NCI-H2107 (cell line): Measurements from ENCODE around the gene SNED1.

Source experiments
- DNase-seq: peaks from one replicate; lab custom pipeline; 2025; lab: John Stamatoyannopoulos, UW

SNED1 gene

DNA sequence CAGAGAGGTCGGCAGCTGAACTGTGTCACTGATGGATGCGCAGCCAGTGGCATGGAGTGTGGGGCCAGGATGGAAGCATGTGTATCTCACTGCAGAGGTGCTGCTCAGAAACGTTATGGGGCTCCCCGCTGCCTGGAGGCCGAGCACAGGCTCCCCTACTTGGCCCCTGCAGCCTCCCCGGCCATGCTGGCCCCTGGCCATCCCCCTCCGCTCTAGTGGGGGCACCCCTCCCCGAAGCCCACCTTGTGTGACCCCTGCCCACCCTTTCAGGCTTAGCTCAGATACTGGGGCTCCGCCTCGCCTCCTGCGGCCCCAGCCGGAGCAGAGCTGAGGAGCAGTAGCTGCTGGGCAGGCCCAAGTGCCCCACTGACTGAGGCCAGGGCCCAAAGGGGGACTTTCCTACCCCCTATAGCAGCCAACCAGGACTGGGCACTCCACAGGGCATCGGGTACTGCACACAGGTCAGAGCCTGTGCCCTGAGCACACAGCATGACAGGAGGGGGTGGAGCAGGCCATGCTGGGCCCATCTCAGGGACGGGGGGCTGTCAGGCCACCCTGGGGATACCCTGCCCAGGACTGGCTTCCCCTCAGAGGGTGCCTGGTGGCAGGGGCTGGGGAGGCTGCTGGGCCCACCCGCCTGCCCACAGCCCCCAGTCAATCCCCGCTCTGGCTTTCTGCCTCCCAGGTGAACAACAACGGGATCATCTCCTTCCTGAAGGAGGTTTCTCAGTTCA lies 31.3 kb downstream of the SNED1 start:
- no peak for DNase-seq

DNA sequence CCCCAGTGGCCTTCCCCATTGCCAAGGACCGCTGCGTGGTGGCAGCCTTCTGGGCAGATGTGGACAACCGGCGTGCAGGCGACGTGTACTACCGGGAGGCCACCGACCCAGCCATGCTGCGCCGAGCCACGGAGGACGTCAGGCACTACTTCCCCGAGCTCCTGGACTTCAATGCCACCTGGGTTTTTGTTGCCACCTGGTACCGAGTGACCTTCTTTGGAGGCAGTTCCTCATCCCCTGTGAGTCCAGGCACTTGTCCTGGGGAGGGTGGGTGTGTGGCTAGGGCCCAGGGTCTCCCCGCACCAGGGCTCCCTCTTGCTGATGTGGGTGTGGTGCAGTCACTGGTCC lies 31.9 kb downstream of the SNED1 start:
- DNase-seq, result no peak

DNA sequence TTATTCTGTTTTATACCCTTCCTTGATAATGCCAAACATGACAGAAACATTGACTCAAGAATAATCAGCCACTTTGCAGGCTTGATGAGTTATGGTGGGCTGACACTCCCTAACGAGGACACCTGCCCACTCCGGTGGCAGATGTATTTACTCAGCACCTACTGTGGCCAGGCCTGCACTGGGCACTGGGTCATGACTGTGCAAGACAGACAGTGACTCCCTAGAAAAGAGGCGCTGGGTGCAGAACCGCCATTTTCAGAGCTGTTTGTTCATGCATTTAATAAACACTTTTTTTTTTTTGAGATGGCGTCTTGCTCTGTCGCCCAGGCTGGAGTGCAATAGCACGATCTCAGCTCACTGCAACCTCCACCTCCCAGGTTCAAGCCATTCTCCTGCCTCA lies 32.5 kb downstream of the SNED1 start:
- no peak for DNase-seq

DNA sequence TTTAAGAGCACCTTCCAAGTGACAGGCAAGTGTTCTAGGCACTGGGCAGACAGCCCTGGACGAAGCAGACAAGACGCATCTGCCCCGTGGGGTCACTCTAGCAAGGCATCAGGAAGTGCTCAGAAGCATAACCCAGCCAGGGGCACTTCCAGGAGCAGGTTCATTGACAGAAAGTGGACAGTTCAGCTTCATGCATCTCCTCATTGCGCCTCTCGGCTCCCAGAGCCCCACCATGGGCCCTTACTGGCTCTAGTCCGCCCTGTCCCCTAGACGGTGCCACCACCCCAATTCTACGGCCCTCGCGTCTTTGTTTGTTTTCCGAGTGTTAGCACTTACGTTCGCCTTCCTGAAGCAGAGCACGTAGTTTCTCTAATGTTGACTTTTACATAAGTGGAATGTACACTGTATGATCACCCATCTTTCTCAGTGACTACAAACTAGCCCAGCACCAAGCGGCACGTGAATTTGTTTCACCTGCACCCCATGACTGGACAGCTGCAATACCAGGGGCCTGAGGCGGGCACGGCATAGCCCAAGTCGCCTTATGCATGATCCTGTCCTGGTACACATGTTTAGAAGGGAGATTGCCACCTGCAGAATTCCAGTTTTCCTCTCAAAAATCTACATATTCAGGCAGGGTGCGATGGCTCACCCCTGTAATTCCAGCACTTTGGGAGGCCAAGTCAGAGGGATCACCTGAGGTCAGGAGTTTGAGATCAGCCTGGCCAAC lies 33.2 kb downstream of the SNED1 start:
- no peak for DNase-seq

DNA sequence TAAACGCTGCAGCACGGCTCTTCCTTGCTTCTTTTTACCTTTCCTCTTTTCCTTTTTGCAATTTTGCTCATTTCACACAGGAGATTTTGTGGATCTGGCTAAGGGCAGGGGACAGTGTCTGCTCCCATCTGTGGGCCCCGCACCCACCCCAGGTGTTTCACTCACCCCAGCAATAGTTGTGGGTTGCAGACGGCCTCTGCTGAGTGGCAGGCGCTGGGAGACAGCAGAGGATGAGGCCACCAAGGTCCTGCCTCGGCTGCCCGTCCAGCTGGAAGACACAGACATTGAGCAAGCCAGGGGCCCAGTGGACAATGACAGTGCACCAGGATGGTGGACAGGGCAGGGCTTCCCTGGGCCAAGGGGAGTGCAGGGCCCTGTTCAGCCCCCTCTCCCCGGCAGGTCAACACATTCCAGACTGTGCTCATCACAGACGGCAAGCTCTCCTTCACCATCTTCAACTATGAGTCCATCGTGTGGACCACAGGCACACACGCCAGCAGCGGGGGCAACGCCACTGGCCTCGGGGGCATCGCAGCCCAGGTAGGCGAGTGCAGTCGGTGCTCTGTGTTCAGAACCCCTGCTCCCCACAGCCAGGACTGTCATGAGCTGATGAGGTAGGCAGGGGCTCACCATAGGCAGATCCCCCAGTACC lies 35.0 kb downstream of the SNED1 start:
- no peak for DNase-seq

DNA sequence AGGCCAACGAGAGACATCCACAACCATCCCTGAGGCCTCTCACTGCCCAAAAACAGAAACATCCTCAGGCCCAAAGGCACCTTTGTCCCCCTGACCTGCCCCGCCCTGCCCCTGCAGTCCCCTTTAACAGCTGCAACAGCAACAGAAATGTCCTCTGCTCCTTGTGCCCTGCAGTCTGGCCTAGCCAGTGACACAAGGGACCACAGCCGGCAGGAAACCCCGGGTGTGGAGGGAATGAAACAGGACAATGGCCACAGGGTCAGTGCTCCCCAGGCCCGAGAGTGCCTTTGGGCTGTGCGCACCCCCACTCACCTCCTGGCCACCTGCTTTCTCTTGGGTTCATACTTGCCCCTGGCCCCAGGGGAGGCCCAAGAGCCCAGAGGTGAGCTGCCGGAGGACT lies 35.6 kb downstream of the SNED1 start:
- DNase-seq, result no peak

DNA sequence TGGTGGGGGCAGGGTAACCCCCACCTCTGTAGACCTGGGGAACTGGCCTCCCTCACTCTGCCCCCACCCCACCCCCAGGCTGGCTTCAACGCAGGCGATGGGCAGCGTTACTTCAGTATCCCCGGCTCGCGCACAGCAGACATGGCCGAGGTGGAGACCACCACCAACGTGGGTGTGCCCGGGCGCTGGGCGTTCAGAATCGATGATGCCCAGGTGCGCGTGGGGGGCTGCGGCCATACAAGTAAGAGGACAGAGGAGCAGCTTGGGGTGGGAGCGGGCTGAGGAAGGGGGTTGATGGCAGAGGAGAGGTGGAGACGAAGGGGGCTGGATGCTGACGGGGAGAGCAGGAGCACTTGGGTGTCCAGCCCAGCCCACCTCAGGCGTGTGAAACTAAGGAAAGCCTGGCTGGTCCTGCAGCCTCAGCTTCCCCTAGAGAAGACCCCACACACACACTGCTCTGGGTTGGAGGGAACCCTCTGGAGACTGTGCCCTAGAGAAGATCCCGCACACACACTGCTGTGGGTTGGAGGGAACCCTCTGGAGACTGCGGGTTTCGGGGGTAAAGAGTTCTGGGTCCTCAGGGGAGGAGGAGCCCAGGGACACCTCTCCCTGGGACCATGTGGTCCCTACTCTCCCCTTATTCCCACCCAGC lies 36.2 kb downstream of the SNED1 start:
- no peak for DNase-seq

DNA sequence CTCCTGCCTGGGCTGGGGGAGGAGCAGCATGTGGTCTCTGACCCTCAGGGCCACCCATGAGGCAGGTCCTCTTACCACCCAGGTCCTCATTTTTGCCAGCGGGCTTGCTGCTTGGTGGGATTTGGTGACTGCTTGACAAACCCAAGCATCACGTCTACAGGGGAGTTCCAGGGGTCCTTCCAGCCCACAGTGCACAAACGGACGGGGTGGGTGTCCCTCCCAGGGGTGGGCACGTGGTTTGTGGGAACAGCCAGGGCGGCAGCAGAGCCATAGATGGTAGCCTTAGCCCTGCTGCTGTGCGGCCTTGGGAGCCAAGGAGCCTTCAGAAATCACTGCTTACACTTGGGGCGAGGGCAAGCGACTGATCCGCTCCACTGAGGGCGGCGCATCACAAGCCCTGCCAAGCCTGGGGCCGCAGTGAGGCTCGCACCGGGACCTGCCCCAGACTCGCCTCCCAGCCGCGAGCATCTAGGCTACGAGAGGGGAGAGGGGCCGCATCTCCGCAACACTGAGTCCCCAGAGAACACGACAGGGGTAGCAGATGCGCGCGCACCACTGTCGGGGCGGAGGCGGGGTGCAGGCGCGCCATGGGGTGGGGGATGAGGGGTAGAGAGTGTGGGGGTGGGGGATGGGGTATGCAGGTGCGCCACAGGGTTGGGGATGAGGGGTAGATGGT lies 36.9 kb downstream of the SNED1 start:
- DNase-seq, result no peak

DNA sequence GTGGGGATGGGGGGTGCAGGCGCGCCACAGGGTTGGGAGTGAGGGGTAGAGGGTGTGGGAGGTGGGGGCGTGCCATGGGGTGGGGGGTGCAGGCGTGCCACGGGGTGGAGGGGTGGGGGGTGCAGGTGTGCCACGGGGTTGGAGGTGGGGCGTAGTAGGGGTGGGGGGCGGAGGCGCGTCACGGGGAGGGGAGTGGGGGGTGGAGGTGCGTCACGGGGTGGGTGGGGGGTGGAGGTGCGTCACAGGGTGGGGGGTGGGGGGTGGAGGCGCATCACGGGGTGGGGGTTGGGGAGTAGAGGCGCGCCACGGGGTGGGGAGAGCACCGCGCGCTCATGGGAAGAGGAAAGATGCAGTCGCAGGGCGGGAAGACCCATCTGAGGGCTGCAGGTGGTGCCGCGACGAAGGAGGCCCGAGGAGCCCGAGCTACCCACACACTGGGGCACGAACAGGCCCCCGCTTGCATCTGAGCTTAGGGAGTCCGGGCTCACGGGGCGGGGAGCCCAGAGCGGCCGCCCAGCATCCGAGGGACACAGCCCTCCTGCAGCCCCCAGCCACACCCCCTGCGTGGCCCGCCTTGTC lies 37.5 kb downstream of the SNED1 start:
- no peak for DNase-seq

DNA sequence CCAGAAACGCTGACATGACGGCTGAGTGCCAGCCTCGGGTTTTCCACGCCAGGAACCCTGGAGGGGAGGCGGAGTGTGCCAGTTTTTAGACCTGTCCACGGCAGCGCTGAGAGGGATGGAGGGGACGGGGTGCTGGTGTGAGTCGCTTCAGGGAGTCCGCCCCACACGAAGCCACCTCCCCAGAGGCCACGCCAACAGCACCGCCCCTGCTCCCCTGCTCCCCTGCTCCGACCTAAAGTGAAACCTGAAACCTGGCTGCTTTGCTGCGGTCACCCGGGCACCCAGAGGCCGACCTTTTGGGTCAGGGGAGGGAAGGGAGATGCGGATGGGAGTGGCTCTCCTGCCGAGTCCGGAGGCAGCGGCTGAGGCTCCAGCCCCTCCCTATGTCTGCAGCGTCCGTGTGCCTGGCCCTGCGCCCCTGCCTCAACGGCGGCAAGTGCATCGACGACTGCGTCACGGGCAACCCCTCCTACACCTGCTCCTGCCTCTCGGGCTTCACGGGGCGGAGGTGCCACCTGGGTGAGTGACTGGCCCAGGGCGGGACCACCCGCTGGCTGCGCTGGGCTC lies 38.1 kb downstream of the SNED1 start:
- DNase-seq, result no peak

DNA sequence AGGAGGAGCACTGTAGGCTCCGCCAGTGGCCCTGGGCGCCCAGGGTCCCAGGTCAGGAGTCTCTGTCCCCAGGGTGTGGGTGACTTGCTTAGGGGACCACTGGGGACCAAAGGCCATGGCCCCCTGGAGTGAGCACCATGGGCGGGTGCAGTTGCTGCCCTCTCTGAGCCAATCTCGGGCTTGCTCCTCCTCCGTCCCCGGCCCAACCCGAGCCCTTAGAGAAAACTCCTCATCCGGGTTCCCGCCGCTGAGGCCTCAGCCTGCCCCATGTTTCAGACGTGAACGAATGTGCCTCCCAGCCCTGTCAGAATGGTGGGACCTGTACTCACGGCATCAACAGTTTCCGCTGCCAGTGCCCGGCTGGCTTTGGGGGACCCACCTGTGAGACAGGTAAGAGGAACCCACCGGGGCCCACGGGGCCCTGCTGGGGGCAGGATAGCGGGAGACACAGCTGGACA lies 38.6 kb downstream of the SNED1 start:
- no peak for DNase-seq

DNA sequence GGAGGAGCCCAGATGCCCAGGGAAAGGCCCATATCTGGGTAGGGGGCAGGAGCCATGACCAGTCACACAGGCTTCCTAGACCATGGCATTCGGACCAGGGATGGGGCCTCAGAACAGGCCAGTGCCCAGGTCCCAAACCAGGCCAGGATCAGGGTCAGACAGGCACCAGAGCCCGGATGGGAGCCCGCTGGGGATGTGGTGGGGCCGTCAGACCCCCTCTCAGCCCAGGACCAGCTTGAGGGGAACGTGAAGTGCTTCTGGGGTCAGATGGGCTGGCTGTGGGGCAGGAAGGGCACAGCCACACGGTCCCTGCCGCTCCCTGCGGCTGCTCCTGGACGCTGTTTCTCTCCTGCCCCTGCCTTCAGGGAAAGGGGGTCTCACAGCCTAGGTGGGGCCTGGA lies 39.1 kb downstream of the SNED1 start:
- no peak for DNase-seq

DNA sequence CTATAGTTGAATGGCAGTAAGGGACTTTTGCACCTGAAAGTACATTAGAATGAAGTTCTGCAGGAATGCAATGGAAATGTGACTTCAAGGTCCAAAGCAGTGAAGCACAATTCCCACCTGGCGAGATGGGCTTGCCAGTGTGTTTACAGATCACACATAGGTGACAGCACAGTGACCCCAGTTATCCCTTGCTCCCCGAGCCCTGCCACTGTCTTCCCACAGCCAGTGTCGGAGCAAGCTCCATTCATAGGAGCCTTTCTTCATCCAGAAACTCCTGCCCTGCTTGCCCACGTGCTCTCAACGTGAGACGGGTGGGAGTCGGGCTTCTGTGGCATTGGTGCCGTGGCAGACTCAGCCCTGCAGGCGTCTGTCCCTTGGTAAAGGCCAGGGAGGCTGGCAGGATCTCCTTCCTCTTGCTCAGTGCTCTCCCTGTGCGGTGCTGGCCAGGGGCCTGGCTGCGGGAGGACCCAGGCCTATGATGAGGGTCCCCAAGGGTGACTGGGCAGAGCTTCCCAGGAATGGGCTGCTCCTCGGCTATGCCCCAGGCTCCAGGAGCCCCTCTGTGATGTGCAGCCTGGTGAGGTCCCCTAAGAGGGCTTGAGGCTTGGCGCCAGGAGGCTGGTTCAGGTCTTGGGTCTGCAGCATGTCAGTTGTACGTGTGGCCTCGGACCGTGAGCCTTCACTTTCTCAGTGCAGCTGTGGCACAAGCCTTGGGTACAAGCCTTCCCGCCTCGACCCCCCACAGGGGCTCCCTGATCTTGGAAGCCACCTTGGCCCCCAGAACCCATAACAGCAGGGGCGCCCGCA lies 40.2 kb downstream of the SNED1 start:
- no peak for DNase-seq

DNA sequence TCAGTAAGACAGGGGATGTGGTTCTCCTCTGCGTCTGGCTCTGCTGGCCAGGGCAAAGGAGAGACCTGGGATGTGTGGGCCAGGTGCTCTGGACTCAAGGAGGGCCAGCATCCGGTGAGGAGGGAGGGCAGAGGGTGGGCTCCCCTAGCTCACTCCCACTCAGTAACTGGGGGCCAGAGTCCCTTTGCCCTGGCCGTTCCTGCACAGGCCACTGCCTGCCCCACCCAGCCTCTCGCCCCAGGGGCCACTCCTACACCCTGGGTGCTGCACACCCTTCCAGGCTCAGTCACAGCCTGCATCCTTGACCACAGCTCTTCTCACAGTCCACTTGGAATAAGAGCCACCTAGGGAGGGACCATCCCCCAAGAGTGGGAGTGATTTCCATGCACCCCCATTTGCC lies 41.0 kb downstream of the SNED1 start:
- no peak for DNase-seq

DNA sequence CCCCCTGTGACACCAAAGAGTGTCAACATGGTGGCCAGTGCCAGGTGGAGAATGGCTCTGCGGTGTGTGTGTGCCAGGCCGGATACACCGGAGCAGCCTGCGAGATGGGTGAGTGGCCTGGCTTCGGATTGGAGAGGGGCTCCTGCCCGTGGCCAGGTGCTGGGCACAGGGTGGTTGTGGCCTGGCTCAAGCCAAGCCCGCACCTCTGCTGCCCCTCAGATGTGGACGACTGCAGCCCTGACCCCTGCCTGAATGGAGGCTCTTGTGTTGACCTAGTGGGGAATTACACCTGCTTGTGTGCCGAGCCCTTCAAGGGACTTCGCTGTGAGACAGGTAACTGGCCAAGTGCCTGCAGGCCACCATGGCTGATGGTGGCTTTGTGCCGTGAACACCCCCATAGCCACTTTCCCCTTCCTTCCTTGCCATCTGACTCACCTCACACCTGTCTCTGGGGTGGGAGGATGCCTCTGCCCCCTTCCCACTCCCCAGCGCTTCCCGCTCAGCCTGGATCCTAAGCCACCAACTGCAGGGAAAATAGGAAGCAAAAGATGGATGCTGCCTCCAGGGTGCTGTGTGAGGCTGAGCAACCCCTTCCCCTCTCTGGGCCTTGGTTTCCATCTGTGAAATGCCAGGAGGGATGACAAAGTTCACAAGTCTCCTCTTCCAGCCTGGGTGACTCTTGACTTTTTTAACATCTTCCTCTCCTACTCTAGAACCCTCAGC lies 41.8 kb downstream of the SNED1 start:
- no peak for DNase-seq

DNA sequence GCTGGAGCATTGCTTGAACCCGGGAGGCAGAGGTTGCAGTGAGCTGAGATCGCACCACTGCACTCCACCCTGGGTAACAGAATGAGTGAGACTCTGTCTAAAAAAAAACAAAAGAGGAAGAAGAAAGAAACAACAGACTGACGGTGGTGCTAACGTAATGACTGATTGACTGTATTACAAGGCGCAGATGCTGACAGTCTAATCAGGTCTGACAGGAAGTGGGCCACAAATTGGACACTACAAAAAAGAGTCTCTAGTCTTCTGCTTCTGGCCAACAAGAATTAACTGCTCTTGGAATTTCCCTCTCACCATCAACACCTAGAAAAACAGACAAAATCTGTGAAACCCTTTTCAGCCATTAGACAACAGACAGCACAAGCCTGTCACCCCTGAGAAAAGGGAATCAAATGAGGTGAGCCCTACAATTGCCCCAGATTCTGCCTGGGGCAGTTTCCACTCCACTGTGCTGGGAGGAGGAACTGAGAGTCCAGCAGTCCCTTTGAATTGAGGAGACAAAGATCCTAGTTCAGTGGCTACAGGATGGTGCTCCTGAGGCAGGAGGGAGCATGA lies 43.3 kb downstream of the SNED1 start:
- no peak for DNase-seq

DNA sequence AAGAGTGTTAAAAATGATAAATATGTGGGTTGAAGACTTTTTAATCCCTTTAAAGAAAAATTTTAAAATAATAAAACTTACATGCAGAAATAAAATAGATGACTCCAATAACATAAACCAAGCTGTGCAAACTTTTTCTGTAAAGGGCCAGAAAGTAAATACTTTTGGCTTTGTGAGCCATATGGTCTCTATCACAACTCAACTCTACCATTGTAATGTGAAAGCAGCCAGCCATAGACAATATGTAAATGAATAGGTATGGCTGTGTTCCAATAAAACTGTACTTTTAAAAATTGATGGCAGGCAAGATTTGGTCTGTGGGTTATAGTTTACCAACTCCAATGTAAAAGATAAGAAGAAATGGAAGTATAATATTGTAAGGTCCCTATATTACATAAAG lies 45.2 kb downstream of the SNED1 start:
- DNase-seq, result no peak

DNA sequence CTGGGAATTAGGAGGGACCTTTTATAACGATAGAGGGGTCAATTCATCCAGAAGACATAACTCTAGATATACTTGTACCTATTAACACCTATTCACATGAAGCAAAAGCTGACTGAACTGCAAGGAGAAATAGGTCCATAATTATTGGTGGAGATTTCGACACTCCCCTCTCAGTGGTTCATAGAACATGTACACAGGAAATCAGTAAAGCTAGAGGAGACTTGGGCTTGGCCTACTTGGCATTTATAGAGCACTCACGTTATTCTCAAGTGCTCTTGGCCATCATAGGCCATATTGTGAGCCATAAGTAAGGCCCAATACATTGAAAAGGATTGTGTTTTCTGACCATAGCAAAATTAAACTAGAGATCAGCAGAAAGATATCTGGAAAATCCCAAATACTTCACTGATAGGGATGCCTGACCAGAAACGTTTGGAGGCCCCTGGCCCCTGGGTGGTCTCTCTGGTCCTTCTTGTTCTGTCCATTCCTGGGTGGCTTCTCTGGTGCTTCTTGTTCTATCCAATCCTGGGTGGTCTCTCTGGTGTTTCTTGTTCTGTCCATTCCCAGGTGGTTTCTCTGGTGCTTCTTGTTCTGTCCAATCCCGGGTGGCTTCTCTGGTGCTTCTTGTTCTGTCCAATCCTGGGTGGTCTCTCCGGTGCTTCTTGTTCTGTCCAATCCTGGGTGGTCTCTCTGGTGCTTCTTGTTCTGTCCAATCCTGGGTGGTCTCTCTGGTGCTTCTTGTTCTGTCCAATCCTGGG lies 49.0 kb downstream of the SNED1 start:
- no peak for DNase-seq
